OCI-LY1 (cell line): ENCODE results near the gene NEURL4.

Source experiments
- CTCF ChIP-seq: fragments of 200-600 bp; sonication (generic), shearing (Covaris generic); IDR thresholded peaks from 2 replicates; pipeline ENCODE4 v1.5.1; 2017; ENCODE audit warnings: mild to moderate bottlenecking, antibody characterized with exemption, low read length, moderate library complexity, mixed read lengths
- EZH2 ChIP-seq: fragments of 200-600 bp; sonication (generic), shearing (Covaris generic); IDR thresholded peaks from 2 replicates; pipeline ENCODE4 v1.8.0; 2017; ENCODE audit warnings: borderline replicate concordance, mixed run types, mild to moderate bottlenecking, antibody characterized with exemption, low read length, moderate library complexity, mixed read lengths

GRCh38 chr17:7369825-7370224 lies 40.7 kb upstream of the NEURL4 start:
- TF ChIP-seq CTCF (no peak), EZH2 (no peak)
